H4 (cell line): ENCODE measurements around the gene GNAQ. TPM values are rescaled to one million over a fixed set of nuclear protein-coding genes. Genes with fewer than 3 reads are reported as not detected.
A peak's percentile ranks its signal among the peaks of the same experiment; 100 is the strongest.
"Not testable (repeated sequence)": the region's sequence is repeated elsewhere in the genome, so short reads cannot be mapped to it uniquely, and the experiment has no call there.

Experiments used
- DNase-seq: peaks from one replicate; pipeline ENCODE4 v3.0.0-alpha.2; 2015; ENCODE audit warnings: low spot score
- total RNA-seq: library from RNA; depleted of rRNA; stranded (reverse); fragments of >200 nt; shearing (Covaris generic); gene quantifications from 2 replicates; pipeline ENCODE4 v1.2.3, GENCODE V29; 2014

The GNAQ gene
- total RNA-seq, 1 experiment from 2014 or later = 20.6 TPM

DNA sequence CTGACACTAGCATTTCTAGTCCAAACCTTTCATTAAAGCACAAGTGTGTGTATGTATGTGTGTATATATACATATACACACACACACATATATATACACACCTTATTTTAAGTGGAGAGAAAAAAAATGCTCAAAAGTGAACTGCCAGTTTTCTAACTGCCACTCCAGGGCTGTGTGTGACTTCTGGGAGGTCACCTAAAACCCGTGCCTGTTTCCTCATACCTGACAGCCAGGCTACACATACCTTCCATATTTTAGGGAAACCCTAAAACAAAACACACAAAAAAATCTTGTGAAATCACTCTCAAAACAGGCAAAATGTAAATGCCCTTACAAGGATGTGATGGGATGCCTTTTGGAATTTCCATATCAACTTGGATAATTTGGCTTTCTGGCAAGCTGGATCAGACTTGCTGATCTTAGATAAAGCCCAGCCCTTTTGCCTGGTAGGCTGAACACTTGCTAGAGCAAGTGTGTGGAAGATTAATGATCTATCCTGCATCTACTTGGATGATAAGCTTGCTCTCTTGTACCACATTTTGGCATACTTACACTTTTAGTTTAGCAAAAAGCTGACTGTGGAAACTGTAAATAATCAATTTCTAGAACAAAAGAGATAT lies 127.8 kb downstream of the GNAQ start:
- DNase-seq = no peak

- no peak for DNase-seq
Measured at GRCh38 chr9:77901771-77902170, 129.8 kb downstream of the GNAQ start.

- no peak for DNase-seq
Measured at GRCh38 chr9:77901018-77901417, 130.6 kb downstream of the GNAQ start.

DNA sequence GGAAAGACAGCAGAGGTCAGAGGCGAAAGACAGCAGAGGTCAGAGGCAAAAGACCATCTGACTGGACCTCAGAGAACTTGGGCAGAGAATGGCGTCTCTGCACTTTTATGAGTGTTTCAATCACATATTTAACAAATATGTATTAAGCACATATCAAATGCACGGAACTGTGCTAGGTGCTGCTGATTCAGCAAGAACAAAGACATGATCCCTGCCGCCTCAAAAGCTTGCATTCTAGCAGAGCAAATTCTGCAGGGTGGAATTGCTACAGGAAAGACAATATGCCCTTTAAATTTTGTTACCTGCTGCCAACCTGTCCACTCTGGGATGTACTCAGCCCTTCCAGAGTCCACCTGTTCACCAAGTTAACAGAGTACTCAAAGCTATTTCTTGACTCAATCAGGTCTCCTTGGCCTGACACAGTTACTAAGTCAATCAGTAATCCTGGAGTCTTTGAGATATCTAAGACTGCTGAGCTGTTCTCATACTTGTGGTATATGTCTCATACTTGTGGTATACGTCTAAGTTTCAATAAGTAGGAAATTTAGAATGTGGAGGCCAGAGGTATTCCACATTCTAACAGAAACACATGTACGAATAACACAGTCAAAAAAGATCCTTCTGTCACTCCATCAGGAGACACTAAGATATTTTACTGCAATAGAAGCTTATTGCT lies 131.8 kb downstream of the GNAQ start:
- peak; percentile 16 for DNase-seq

DNA sequence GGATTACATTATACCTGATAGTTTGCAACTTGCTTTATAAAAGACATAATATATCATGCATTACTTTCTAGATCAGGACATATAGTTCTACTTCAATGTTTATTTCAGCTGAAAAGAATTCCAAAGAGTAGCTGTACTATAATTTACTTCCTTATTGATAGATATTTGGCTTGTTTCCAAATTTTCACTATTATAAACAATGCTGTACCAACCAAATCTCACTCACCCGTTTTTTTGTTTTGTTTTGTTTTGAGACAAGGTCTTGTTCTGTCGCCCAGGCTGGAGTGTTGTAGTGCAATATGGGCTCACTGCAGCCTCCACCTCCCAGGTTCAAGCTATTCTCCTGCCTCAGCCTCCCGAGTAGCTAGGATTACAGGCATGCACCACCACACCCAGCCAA lies 132.7 kb downstream of the GNAQ start:
- DNase-seq = no peak

- DNase-seq = no peak
Measured at GRCh38 chr9:77896938-77897667, 134.5 kb downstream of the GNAQ start.

DNA sequence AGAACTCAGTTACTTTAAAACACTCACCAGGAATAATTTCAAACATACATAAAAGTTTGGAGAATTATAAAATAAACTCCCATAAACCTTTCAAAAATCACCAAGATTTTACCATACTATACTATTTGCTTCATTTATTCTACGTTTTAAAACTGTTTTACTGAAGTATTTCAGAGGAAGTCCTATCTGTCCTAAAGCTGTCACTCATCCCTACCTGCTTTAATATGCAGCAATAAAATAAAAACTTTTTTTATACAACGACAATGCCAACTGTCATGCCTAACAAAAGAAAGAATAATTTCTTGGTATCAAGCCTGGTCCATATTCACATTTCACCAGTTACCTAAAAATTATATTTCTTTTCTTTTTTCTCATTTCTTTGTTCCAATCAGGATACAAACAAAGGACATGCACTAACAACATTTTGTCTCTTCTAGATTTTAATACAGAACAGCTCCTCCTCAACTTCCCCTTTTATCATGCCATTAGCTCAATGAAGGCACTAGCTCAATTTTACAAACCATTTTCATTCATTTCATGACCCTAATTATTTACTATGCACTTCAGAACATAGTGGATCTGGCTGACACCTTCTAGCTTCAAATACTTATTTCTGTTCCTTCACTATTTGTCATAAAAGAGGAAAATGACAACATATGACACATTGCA lies 135.2 kb downstream of the GNAQ start:
- no peak for DNase-seq

- DNase-seq = no peak
Measured at GRCh38 chr9:77893706-77894105, 137.9 kb downstream of the GNAQ start.

DNA sequence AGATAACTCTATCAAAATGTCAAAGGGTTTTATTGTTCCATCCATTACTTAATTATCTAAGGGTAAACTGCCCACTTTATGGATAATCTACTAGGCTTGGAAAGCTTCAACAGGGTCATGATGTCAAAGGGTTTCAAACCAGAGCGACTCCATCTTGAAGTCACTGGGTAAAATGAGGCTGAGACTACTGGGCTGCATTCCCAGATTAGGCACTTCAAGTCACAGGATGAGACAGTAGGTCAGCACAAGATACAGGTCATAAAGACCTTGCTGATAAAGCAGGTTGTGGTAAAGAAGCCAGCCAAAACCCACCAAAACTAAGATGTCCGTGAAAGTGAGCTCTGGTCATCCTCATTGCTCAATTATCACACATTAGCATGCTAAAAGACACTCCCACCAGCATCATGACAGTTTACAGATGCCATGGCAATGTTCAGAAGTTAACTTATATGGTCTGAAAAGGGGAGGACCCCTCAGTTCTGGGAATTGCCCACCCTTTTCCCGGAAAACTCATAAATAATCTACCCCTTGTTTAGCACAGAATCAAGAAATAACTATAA lies 138.6 kb downstream of the GNAQ start:
- DNase-seq = no peak

DNA sequence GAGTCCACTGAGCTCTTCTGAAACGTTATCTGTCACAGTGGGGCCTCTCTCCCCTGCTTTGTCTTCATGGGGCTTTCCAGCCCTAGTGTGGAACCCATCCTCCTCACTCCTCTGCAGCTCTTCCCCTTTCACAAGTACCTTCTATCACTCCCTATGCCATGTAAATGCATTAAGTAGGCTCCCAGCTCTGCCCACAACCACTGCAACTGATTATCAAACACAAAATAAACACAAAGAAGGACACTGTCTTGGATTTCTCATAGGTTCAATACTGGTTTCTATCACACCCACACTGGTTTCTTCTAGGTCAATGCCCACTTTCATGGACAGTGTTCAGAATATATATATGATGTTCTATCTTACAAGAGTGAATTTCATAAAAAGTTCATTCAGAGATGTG lies 139.4 kb downstream of the GNAQ start:
- DNase-seq = no peak

DNA sequence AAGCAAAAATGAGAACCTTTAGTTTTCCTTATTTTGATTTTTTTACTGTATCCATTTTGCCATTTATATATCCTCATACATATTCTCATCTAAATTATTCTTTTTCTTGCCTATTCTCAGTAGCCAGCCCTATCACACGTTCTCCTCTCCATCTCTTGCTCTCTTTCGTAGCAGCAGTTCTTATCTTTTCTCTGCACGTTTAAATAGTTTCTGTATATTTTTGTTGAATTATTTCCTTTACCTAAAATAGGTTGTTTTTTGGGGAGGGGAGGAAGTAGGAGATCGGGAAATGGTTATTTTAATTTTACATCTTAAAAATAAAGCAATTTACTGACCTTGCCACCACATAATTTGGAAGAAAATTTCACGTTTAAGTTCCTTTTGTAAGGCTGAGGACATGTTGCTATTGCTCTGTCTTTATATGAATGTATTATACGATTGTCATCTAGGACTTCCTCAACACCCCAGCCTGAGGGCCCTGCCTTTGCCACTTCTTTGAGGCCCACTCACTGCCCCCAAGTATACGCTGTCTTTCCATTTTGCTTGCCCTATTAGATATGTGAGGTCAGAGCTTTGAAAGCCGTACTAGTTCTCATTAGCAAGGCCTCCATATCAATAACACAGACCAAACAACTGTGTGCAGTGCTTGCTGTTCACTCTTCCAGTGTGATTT lies 140.3 kb downstream of the GNAQ start:
- no peak for DNase-seq

DNA sequence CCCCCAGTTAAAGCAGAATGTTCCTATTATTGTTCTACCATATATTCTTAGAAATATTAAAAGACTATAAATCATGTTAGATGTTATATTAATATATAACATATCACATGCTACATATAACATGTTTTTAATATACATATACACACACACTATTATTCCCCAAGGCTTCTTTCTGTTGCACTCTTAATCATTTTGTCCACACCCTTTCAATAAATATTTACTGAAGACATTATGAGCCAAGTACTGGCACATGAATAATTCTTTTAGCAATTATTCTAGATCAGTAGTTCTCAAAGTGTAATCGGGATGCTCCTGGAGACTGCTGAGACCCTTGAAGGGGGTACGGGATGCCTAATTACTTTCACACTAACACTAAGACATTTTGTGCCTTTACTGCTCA lies 143.9 kb downstream of the GNAQ start:
- DNase-seq = no peak

- no peak for DNase-seq
Measured at GRCh38 chr9:77885104-77885672, 146.4 kb downstream of the GNAQ start.

GRCh38 chr9:77883846-77884771 lies 147.5 kb downstream of the GNAQ start:
- no peak for DNase-seq

DNA sequence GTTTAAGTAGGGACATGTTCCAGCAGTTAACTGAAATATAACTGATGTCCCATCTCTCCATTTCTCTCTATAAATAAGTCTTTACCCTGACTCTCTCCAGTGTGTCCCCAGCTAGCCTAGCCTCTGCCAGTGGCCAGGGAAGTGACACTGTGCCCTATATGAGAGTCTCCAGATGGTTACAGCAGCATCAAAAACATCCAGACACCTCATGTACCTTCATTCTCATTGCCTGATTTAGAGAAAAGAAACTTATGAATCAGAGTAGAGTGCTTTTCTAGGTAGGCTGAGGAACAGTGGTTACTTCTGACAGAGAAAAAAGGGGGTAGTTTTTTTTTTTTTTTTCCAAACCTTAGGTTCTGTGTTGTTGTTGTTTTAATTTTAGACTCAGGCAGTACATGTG lies 148.5 kb downstream of the GNAQ start:
- DNase-seq = no peak

DNA sequence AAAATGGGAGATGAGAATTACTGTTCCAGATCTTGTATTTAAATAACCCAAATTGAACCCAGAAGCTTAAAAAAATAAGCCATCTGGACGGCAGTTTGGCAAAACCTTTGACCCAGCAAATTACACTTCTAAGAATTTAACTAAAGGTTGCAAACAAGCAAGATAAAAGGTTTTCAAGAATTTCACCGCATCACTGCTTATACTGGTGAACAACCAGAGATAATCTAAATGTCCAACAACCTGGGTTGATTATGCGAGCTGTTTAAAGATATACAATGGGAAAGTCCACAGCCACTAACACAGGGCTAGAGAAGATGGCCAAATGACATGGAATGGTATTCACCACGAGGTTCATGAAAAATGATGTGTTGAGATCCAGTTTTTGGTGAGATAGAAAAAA lies 149.3 kb downstream of the GNAQ start:
- DNase-seq = no peak

DNA sequence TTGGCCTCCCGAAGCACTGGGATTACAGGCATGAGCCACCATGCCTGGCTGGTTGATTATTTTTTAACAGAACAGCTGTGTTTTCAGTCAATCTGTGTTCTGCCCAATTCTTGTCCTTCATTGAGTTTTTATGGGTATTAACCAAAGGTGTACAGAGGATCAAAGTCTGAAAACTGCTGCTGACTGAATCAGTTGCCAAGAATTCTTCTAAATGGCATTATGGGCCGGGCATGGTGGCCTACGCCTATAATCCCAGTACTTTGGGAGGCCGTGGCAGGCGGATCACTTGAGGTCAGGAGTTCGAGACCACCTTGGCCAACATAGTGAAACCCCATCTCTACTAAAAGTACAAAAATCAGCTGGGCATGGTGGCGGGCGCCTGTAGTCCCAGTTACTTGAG lies 150.0 kb downstream of the GNAQ start:
- DNase-seq = not testable (repeated sequence)

GRCh38 chr9:77881111-77881510 lies 150.5 kb downstream of the GNAQ start:
- DNase-seq = no peak

DNA sequence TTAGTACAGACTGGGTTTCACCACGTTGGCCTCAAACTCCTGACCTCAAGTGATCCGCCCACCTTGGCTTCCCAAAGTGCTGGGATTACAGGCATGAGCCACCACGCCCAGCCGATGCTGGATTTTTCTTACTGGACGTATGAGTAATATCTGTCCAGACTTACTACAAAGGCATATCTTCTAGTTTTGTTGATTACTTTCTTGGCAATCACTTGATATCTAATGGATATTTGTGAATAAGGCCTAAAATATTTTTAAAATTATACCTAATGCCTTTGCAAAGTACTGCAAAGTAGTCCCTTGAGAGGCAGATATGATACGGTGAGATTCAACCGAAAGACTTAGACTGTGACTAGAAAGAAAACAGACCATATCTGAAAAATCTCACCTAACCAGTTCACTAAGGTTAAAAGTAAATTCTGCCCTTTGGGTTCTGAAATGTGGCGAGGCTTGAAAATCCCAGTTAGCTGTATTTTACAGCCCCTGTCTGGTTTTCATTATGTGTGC lies 152.1 kb downstream of the GNAQ start:
- DNase-seq = no peak

- not testable (repeated sequence) for DNase-seq
Measured at GRCh38 chr9:77878793-77879192, 152.8 kb downstream of the GNAQ start.
